HCT116 (cell line): ENCODE measurements around the gene SMARCAL1. TPM values are rescaled to one million over a fixed set of nuclear protein-coding genes. Genes with fewer than 3 reads are reported as not detected.

Experiments used
- ATAC-seq: fragments of 200-7000 bp; cut with Tn5 transposase; 2 replicates; pipeline ENCODE4 v1.9.1; 2020; ENCODE audit warnings: mild to moderate bottlenecking, moderate library complexity
- BruUV-seq: library from RNA; stranded (reverse); fragments of 400-500 nt; replicated peaks from 2 replicates; lab custom pipeline; 2021; lab: Mats Ljungman, UMichigan
- CTCF ChIA-PET: fragments of 300-600 bp; sonication (Branson Sonifier 250); formaldehyde crosslinking; loops from one replicate; lab custom pipeline; 2021; ENCODE audit warnings: antibody characterized with exemption; lab: Charles Lee
- POLR2A ChIA-PET: fragments of 300-600, 350-600 bp; sonication (Branson Sonifier 250); formaldehyde crosslinking; loops from one replicate; lab custom pipeline; 2021; ENCODE audit warnings: antibody characterized with exemption; lab: Charles Lee
- RAD21 ChIA-PET, 2 experiments: fragments of 300-600 bp; sonication (Branson Sonifier 250); formaldehyde crosslinking; loops; one replicate each; lab custom pipeline; 2023; ENCODE audit warnings: low total read pairs in 2 of 2; ENCODE audit not compliant: uncharacterized antibody in 2 of 2, unreplicated experiment in 2 of 2, low non-redundant PET in 1 of 2; lab: Charles Lee
- DNase-seq: peaks from one replicate; pipeline ENCODE4 v3.0.0-alpha.2; 2010; ENCODE audit warnings: low read depth, low spot score
- H2AFZ ChIP-seq: fragments of 200-600 bp; shearing (Covaris generic), sonication (generic); 2 replicates; pipeline ENCODE4 v1.6.1; 2017; ENCODE audit warnings: low read depth, mixed run types, mixed read lengths, antibody characterized with exemption, low read length; ENCODE audit not compliant: poor library complexity, severe bottlenecking
- H3K27ac ChIP-seq: 2 replicates; pipeline ENCODE4 v1.5.1; 2012; ENCODE audit warnings: low read depth, low read length
- H3K27me3 ChIP-seq: fragments of 200-600 bp; sonication (generic); 2 replicates; pipeline ENCODE4 v1.6.1; 2016; ENCODE audit warnings: mixed run types, low read length, mixed read lengths; ENCODE audit not compliant: insufficient read depth
- H3K36me3 ChIP-seq, 2 experiments: fragments of 200-500 bp in 1 of 2; fragments of 200-600 bp in 1 of 2; sonication (Bioruptor generic) in 1 of 2; sonication (generic) in 1 of 2; 2 replicates each; pipeline versions ENCODE4 v1.5.1 to v1.6.1; 2014 to 2016; ENCODE audit warnings: low read length in 2 of 2, inconsistent platforms in 1 of 2, mixed read lengths in 1 of 2, mixed run types in 1 of 2; ENCODE audit not compliant: insufficient read depth in 2 of 2, control insufficient read depth in 1 of 2
- H3K4me1 ChIP-seq, 2 experiments: fragments of 200-600 bp in 1 of 2; sonication (generic) in 1 of 2; 2 replicates each; pipeline versions ENCODE4 v1.5.1 to v1.6.1; 2012 to 2017; ENCODE audit warnings: low read length in 2 of 2, inconsistent platforms in 1 of 2, mild to moderate bottlenecking in 1 of 2, mixed read lengths in 1 of 2, mixed run types in 1 of 2, moderate library complexity in 1 of 2; ENCODE audit not compliant: insufficient read depth in 2 of 2, control insufficient read depth in 1 of 2
- H3K4me2 ChIP-seq: fragments of 200-600 bp; sonication (generic); 2 replicates; pipeline ENCODE4 v1.6.1; 2017; ENCODE audit warnings: mixed run types, low read length, mixed read lengths
- H3K4me3 ChIP-seq, 2 experiments: fragments of 200-600 bp in 1 of 2; sonication (generic) in 1 of 2; replicated peaks in 1 of 2; 2 replicates each; pipeline ENCODE4 v1.5.1; 2011 to 2016; ENCODE audit warnings: low read length in 2 of 2, control low read depth in 1 of 2, low read depth in 1 of 2, mild to moderate bottlenecking in 1 of 2, mixed read lengths in 1 of 2, mixed run types in 1 of 2
- H3K79me2 ChIP-seq: fragments of 200-600 bp; sonication (generic); 2 replicates; pipeline ENCODE4 v1.6.1; 2017; ENCODE audit warnings: mild to moderate bottlenecking, mixed run types, low read length, moderate library complexity, mixed read lengths; ENCODE audit not compliant: insufficient read depth
- H3K9ac ChIP-seq: fragments of 200-600 bp; sonication (generic); 2 replicates; pipeline ENCODE4 v1.6.1; 2016; ENCODE audit warnings: low read length, mixed read lengths
- H3K9me2 ChIP-seq: fragments of 200-600 bp; sonication (generic), shearing (Covaris generic); 2 replicates; pipeline ENCODE4 v1.6.1; 2017; ENCODE audit warnings: mixed run types, mild to moderate bottlenecking, moderate library complexity; ENCODE audit not compliant: insufficient read depth
- H3K9me3 ChIP-seq, 2 experiments: fragments of 200-500 bp in 1 of 2; fragments of 200-600 bp in 1 of 2; sonication (Bioruptor generic) in 1 of 2; sonication (generic) in 1 of 2; 2 replicates each; pipeline ENCODE4 v1.6.1; 2014 to 2017; ENCODE audit warnings: low read length in 2 of 2, mixed read lengths in 2 of 2, inconsistent platforms in 1 of 2, low read depth in 1 of 2, mild to moderate bottlenecking in 1 of 2, mixed run types in 1 of 2, moderate library complexity in 1 of 2; ENCODE audit not compliant: control insufficient read depth in 1 of 2, insufficient read depth in 1 of 2
- H4K20me1 ChIP-seq: fragments of 200-600 bp; sonication (generic), shearing (Covaris generic); 2 replicates; pipeline ENCODE4 v1.6.1; 2017; ENCODE audit warnings: mixed run types, mild to moderate bottlenecking, moderate library complexity; ENCODE audit not compliant: insufficient read depth
- CEBPB ChIP-seq: IDR thresholded peaks from 2 replicates; pipeline ENCODE4 v1.6.1; 2012; ENCODE audit warnings: low read depth
- EGR1 ChIP-seq: IDR thresholded peaks from 2 replicates; pipeline ENCODE4 v1.6.1; 2012; ENCODE audit warnings: low read depth
- ELF1 ChIP-seq: IDR thresholded peaks from 2 replicates; pipeline ENCODE4 v1.6.1; 2012; ENCODE audit warnings: low read depth, borderline replicate concordance
- EZH2 ChIP-seq: fragments of 200-600 bp; sonication (generic); IDR thresholded peaks from 2 replicates; pipeline ENCODE4 v1.6.1; 2017; ENCODE audit warnings: antibody characterized with exemption, mixed run types
- EZH2phosphoT487 ChIP-seq: fragments of 200-600 bp; IDR thresholded peaks from 2 replicates; pipeline ENCODE4 v1.6.1; 2018; ENCODE audit warnings: antibody characterized with exemption, borderline replicate concordance
- FOSL1 ChIP-seq: IDR thresholded peaks from 2 replicates; pipeline ENCODE4 v1.6.1; 2012; ENCODE audit warnings: low read depth
- JUND ChIP-seq: IDR thresholded peaks from 2 replicates; pipeline ENCODE4 v1.6.1; 2012
- POLR2A ChIP-seq: IDR thresholded peaks from 2 replicates; pipeline ENCODE4 v1.7.0; 2011; ENCODE audit warnings: borderline replicate concordance; ENCODE audit not compliant: insufficient read depth, insufficient read length; ENCODE audit errors: extremely low read depth
- SIN3A ChIP-seq: IDR thresholded peaks from 2 replicates; pipeline ENCODE4 v1.6.1; 2012; ENCODE audit warnings: low read depth
- SP1 ChIP-seq: IDR thresholded peaks from 2 replicates; pipeline ENCODE4 v1.6.1; 2012; ENCODE audit warnings: low read depth
- SRF ChIP-seq: IDR thresholded peaks from 2 replicates; pipeline ENCODE4 v1.6.1; 2012; ENCODE audit warnings: low read depth
- TCF7L2 ChIP-seq: IDR thresholded peaks from 2 replicates; pipeline ENCODE4 v1.7.0; 2011; ENCODE audit warnings: borderline replicate concordance, inconsistent platforms; ENCODE audit not compliant: insufficient read depth, insufficient read length; ENCODE audit errors: extremely low read depth
- YY1 ChIP-seq: IDR thresholded peaks from 2 replicates; pipeline ENCODE4 v1.6.1; 2011; ENCODE audit warnings: low read length, low read depth, moderate library complexity, mild to moderate bottlenecking; ENCODE audit not compliant: insufficient replicate concordance; ENCODE audit errors: extremely low read depth
- ZFX ChIP-seq: fragments of 450-650 bp; IDR thresholded peaks from 2 replicates; pipeline ENCODE4 v1.6.1; 2017
- ZNF274 ChIP-seq: fragments of 200-500 bp; sonication (Bioruptor generic); IDR thresholded peaks from 2 replicates; pipeline ENCODE4 v1.6.1; 2014; ENCODE audit warnings: mild to moderate bottlenecking, low read depth, low read length, inconsistent platforms
- intact Hi-C: fragments of 100-400 bp; cut with micrococcal nuclease; formaldehyde crosslinking; loops from 2 replicates; pipeline ENCODE4 v1.10.0; 2022
- total RNA-seq: library from RNA; stranded (reverse); gene quantifications from one replicate; pipeline ENCODE4 v1.2.1, GENCODE V29; 2021; ENCODE audit not compliant: unreplicated experiment
- TF ChIP-seq, protein P1 (sequence below): IDR thresholded peaks from 2 replicates; pipeline ENCODE4 v1.6.1; 2012; ENCODE audit warnings: low read depth
- TF ChIP-seq, protein P2 (sequence below): IDR thresholded peaks from 2 replicates; pipeline ENCODE4 v1.6.1; 2011; ENCODE audit warnings: mild to moderate bottlenecking, low read length, moderate library complexity; ENCODE audit not compliant: insufficient replicate concordance; ENCODE audit errors: extremely low read depth
- TF ChIP-seq, protein P3 (sequence below): IDR thresholded peaks from 2 replicates; pipeline ENCODE4 v1.6.1; 2012
- TF ChIP-seq, protein P4 (sequence below): IDR thresholded peaks from 2 replicates; pipeline ENCODE4 v1.6.1; 2012

The SMARCAL1 gene
- total RNA-seq, 1 experiment from 2014 or later: 18.0 TPM

DNA sequence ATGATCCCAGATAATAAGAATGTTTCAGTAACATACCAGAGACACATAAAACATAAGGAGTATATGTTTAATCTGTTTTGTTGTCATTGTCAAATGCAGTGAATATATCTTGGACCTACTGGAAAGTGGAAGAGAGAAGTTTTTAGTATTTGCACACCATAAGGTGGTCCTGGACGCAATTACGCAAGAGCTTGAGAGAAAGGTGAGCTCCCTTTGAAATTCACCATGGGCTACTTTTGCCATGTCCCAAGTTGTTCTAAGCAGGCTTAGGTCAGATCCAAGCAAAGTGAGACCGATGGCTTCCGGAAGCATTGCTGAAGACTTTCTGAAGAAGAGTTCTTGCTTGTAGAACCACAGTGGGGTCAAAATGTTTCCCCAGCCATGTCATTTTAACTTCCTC, 55.6 kb downstream of the SMARCAL1 start (continued):
- TF ChIP-seq, protein P1, sequence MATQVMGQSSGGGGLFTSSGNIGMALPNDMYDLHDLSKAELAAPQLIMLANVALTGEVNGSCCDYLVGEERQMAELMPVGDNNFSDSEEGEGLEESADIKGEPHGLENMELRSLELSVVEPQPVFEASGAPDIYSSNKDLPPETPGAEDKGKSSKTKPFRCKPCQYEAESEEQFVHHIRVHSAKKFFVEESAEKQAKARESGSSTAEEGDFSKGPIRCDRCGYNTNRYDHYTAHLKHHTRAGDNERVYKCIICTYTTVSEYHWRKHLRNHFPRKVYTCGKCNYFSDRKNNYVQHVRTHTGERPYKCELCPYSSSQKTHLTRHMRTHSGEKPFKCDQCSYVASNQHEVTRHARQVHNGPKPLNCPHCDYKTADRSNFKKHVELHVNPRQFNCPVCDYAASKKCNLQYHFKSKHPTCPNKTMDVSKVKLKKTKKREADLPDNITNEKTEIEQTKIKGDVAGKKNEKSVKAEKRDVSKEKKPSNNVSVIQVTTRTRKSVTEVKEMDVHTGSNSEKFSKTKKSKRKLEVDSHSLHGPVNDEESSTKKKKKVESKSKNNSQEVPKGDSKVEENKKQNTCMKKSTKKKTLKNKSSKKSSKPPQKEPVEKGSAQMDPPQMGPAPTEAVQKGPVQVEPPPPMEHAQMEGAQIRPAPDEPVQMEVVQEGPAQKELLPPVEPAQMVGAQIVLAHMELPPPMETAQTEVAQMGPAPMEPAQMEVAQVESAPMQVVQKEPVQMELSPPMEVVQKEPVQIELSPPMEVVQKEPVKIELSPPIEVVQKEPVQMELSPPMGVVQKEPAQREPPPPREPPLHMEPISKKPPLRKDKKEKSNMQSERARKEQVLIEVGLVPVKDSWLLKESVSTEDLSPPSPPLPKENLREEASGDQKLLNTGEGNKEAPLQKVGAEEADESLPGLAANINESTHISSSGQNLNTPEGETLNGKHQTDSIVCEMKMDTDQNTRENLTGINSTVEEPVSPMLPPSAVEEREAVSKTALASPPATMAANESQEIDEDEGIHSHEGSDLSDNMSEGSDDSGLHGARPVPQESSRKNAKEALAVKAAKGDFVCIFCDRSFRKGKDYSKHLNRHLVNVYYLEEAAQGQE: no peak
- TF ChIP-seq SRF (no peak), TCF7L2 (no peak), YY1 (no peak), EZH2phosphoT487 (no peak)

DNA sequence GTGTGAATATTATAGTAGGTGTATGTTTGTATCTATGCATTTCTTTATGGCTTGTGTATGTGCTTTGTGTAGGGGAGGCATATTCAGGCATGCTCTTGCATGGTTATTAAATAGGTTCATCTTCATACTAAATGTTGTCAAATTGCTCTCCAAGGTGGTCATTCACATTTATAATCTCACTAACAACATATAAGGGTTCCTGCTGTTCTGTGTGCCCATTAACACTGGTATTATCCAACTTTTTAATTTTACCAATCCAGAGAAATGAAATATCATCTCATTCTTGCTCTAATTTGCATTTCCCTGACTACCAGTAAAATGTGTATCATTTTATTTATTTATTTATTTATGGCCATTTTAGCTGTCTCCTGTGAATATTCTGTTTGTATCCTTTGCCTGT, 57.4 kb downstream of the SMARCAL1 start:
- ChIA-PET CTCF (no interaction called here), RAD21 (no interaction called here), POLR2A (no interaction called here)
- H3K79me2 ChIP-seq: no peaks in the 10 kb centered on the region
- no peaks in the 10 kb centered on the region for H3K27me3 ChIP-seq
- H3K4me1 ChIP-seq: no peaks in the 10 kb centered on the region
- H3K27ac ChIP-seq: no peak overlapping the region
- no TSS peak for BruUV-seq
- H3K9me3 ChIP-seq: no peaks in the 10 kb centered on the region
- DNase-seq: no peak
- peaks cover 0 to 2% of the 10 kb centered on the region in 2 experiments; a peak in 2 of 4 replicates for H3K36me3 ChIP-seq
- no peaks in the 10 kb centered on the region for H3K9me2 ChIP-seq
- no peak overlapping the region for H3K4me3 ChIP-seq
- ATAC-seq: no peak
- no peak overlapping the region for H2AFZ ChIP-seq
- intact Hi-C loops: no loop called here
- no peaks in the 10 kb centered on the region for H4K20me1 ChIP-seq
- H3K9ac ChIP-seq: no peak overlapping the region
- H3K4me2 ChIP-seq: no peak overlapping the region
- no peak for TF ChIP-seq ZFX
- TF ChIP-seq JUND: no peak
- TF ChIP-seq ZNF274: no peak
- TF ChIP-seq FOSL1: no peak
- no peak for TF ChIP-seq ELF1
- TF ChIP-seq TCF7L2: no peak
- no peak for TF ChIP-seq YY1
- TF ChIP-seq, protein P2, sequence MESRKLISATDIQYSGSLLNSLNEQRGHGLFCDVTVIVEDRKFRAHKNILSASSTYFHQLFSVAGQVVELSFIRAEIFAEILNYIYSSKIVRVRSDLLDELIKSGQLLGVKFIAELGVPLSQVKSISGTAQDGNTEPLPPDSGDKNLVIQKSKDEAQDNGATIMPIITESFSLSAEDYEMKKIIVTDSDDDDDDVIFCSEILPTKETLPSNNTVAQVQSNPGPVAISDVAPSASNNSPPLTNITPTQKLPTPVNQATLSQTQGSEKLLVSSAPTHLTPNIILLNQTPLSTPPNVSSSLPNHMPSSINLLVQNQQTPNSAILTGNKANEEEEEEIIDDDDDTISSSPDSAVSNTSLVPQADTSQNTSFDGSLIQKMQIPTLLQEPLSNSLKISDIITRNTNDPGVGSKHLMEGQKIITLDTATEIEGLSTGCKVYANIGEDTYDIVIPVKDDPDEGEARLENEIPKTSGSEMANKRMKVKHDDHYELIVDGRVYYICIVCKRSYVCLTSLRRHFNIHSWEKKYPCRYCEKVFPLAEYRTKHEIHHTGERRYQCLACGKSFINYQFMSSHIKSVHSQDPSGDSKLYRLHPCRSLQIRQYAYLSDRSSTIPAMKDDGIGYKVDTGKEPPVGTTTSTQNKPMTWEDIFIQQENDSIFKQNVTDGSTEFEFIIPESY: no peak
- TF ChIP-seq, protein P3, sequence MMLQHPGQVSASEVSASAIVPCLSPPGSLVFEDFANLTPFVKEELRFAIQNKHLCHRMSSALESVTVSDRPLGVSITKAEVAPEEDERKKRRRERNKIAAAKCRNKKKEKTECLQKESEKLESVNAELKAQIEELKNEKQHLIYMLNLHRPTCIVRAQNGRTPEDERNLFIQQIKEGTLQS: no peak
- TF ChIP-seq, protein P4, sequence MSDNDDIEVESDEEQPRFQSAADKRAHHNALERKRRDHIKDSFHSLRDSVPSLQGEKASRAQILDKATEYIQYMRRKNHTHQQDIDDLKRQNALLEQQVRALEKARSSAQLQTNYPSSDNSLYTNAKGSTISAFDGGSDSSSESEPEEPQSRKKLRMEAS: no peak
- TF ChIP-seq SP1: no peak
- TF ChIP-seq CEBPB: no peak
- no peak for TF ChIP-seq POLR2A
- TF ChIP-seq EZH2: no peak
- TF ChIP-seq SIN3A: no peak
- TF ChIP-seq SRF: no peak
- no peak for TF ChIP-seq EGR1
